ENCODE data around the gene INTS6.

The INTS6 gene, protein sequence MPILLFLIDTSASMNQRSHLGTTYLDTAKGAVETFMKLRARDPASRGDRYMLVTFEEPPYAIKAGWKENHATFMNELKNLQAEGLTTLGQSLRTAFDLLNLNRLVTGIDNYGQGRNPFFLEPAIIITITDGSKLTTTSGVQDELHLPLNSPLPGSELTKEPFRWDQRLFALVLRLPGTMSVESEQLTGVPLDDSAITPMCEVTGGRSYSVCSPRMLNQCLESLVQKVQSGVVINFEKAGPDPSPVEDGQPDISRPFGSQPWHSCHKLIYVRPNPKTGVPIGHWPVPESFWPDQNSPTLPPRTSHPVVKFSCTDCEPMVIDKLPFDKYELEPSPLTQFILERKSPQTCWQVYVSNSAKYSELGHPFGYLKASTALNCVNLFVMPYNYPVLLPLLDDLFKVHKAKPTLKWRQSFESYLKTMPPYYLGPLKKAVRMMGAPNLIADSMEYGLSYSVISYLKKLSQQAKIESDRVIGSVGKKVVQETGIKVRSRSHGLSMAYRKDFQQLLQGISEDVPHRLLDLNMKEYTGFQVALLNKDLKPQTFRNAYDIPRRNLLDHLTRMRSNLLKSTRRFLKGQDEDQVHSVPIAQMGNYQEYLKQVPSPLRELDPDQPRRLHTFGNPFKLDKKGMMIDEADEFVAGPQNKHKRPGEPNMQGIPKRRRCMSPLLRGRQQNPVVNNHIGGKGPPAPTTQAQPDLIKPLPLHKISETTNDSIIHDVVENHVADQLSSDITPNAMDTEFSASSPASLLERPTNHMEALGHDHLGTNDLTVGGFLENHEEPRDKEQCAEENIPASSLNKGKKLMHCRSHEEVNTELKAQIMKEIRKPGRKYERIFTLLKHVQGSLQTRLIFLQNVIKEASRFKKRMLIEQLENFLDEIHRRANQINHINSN

GRCh38 chr13:51452361-51453206, at the start of gene INTS6:
Gene INTS6, minus strand, starts transcription at chr13:51453036. Its CDS starts 511 bp downstream, at chr13:51452525.
- peak in 39 of 42 donors; percentile 29 to 100 (median 100) for DNase-seq
- intact Hi-C loops (cut with DNase I), result loop anchor here (1.0 to 10.0 kb wide), 3 partner anchors 132 to 350 kb away; partner anchors contain the start of genes DHRS12 and WDFY2

DNA sequence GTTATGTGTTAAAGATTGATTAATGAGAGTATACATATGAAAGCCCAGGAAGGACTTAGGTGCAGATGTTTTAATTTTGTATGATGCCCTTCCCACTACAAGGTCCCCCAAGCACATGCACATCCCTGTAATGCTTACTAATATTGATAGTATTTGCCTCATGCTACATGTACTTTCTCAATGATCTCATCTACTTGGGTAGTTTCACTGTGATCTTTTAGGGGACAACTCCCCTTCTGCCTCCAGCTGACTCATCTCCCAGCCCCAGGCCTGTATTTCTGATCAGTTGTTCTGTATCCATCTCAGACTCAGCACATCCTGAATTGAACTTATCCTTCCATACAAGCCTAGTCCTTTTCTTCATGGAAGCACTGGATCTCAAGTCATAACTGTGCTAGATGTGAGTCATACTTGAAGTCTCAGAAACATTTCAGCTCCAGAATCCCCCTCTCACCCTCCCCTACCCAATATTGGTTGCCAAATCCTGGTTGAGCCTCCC, 49.4 kb upstream of the INTS6 start:
- intact Hi-C loops (cut with DNase I), result no loop called here
- DNase-seq, result no peak

GRCh38 chr13:51501592-51502152, 48.8 kb upstream of the INTS6 start:
- no peak for DNase-seq
- intact Hi-C loops (cut with DNase I), result no loop called here

DNA sequence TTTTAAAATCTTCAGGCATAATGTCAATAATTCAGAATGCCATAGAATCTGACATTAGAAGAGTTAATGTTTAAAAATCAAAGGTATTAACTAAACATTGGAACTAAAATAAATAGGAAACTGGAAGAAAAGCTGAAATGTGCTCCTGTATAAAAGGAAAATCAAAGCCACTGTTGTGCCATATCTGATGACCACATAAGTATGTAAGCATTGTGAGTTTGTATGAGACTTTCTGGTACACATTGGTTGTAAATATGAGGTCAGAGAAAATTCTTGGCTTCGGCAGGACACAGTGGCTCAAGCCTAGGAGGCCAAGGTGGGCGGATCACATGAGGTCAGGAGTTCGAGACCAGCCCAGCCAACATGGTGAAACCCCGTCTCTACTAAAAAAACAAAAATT, 48.3 kb upstream of the INTS6 start:
- no peak for DNase-seq
- intact Hi-C loops (cut with DNase I), result no loop called here

DNA sequence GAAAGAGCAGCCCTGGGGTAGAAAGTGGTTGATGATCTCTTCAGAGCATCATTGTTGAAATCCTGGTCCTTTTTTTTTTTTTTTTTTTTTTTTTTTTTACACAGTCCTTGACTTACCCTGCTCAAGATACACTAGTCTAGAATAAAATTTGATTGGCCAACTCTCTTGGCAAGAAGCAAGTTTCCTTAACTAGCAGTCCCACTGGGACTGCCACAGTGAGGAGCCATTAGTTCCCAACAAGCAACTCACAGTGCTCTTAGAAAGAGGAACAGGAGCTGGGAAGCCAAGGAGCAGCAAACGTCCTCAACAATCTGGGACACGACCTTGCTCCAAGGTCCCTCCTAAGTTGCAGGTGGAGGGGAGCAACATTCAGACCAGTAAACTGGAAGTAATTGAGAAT, 47.9 kb upstream of the INTS6 start:
- intact Hi-C loops (cut with DNase I), result no loop called here
- DNase-seq, result no peak

DNA sequence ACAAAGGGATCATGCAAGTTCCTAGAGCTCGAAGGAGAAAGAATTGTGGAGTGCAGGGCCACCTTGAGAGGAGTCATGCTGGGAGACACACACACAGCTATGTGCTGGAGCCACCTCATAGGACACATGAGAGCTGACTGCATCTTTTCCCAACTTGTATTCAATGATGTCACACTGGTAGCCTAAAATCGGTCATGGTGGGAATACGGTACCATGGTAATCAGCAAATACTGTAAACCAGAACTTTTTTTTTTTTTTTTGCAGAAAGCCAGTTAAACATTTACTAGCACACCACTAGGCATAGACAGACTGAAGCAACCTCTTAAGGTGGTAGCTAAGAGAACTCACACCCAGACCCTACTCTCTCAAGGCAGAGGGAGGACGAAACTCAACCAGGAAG, 47.0 kb upstream of the INTS6 start:
- DNase-seq, result no peak
- intact Hi-C loops (cut with DNase I), result no loop called here

DNA sequence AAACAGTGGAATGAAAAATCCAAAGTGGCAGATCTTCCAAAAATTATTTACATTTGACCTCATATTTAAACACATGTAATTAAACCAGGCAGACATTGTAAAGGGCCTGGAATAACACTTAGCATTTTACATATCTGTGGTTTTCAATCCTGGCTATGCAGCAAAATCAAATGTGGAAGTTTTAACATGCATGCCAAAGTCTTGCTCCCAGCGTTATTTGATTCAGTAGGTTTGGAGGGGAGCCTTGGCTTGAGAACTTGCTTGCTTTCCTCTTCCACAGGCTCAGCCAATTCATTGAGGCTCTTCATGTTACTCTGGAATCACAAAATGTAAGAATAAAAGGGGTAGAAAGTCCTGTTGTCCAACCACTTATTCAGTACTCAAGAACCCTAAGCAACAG, 42.5 kb upstream of the INTS6 start:
- no peak for DNase-seq
- intact Hi-C loops (cut with DNase I), result no loop called here

DNA sequence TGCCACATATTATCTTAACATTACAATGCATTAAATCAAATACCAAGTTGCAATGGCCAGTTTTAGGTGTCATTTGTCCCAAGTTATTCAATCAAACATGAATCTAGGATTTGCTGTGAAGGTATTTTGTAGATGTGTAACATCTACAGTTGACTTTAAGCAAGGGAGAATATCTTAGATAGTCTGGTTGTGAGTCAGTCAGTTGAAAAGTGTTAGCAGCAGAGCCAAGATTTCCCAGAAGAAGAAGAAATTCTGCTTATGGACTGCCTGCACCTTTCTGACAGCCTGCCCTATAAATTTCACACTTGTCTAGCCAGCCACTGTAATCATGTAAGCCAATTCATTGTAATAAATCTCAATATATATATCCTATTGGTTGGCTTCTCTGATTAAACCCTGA, 41.3 kb upstream of the INTS6 start:
- no peak for DNase-seq
- intact Hi-C loops (cut with DNase I), result no loop called here

GRCh38 chr13:51488212-51488611, 35.4 kb upstream of the INTS6 start:
- intact Hi-C loops (cut with DNase I), result no loop called here
- DNase-seq, result no peak

DNA sequence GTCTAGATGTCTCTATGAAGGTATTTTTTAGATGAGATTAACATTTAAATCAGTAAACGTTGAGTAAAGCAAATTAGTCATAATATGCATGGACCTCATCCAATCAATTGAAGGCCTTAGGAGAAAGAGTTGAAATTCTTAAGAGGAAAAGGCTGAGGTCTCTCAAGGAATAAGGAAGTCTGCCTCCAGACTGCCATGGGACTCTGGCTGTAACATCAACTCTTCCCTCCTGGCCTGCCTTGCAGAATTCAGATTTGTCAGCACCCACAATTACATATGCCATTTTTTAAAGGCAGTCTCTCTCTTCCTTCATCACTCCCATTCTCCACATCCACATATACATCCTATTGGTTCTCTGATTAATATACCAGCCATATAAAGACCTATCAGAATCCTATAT, 28.8 kb upstream of the INTS6 start:
- intact Hi-C loops (cut with DNase I), result no loop called here
- DNase-seq, result no peak

- intact Hi-C loops (cut with DNase I), result no loop called here
- DNase-seq, result no peak
These were observed 26.3 kb upstream of the INTS6 start for GRCh38 chr13:51479199-51479523.

DNA sequence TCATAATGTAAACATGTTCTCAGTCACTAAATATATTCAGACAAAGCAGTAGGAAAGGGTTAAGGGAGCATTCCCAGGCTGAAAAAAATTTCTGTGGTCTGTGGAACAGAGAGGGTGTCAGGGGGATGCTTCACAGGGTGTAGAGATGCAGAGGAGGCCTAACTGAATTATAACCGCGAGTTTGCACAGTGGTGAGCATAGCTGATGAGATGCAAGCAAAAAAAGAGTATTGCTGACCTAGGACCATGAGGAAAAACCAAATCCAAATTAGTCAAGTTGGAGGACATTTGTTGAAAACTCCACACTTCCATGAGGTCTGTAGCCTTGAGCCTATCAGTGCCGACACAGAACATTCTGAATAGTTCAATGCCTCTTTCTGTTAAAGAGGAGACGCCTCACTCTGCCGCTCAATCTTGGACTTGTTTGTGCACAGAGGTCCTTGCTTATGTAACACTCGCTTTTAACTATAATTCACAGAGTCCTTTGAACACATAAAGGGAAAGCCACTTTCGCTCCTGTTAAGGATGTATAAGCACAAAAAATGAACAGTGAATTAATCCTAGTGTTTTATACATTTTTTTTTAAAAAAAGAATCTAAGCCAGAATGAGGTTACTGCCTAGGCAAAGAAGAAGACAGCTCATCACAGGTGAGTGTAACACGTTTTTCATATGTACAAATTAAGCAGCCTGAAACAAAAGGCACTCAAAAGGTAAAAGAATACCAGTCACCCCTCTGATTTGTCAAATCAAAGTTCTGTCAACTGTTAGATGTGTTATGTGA, 25.8 kb upstream of the INTS6 start:
- intact Hi-C loops (cut with DNase I), result no loop called here
- peak in 11 of 42 donors; percentile 3 to 52 (median 18) for DNase-seq

GRCh38 chr13:51477653-51478324, 25.0 kb upstream of the INTS6 start:
- intact Hi-C loops (cut with DNase I), result no loop called here
- DNase-seq, result no peak

DNA sequence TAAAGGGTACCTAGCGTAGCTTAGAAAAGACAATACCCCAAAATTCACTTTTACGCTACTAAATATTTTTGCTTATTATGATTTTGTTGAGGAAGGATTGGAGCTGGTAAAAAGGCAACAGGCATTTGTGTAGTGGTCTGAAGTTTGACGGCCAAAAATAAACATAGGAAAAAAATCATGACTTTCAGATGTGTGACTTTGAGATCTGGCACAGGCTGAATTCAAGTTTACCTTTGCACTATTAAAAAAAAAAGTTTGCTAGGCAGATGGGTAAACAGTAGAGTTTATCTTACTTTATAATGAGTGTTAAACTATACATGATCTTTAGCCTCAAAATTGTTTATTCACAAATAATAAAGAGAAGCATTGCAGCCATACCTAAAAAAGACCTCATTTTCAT, 24.3 kb upstream of the INTS6 start:
- intact Hi-C loops (cut with DNase I), result no loop called here
- DNase-seq, result no peak

GRCh38 chr13:51475727-51476501, 23.1 kb upstream of the INTS6 start:
- DNase-seq, result no peak
- intact Hi-C loops (cut with DNase I), result no loop called here

DNA sequence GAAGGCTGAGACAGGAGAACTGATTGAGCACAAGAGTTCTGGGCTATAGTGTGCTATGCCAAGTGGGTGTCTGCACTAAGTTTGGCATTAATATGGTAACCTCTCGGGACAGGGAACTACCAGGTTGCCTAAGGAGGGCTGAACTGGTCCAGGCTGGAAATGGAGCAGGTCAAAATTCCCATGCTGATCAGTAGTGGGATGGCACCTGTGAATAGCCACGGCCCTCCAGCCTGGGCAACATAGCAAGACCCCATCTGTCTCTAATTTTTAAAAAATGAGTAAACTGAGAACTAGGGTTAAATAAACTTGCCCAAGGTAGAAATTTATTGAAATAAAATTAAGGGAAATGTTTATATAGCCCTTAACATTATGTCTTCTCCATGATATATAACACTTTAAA, 17.0 kb upstream of the INTS6 start:
- intact Hi-C loops (cut with DNase I), result no loop called here
- DNase-seq, result no peak

GRCh38 chr13:51467730-51468129, 14.9 kb upstream of the INTS6 start:
- DNase-seq, result no peak
- intact Hi-C loops (cut with DNase I), result no loop called here
